PC-9 (cell line): ENCODE data around the gene LRP1B. TPM values are rescaled to one million over a fixed set of nuclear protein-coding genes. Genes with fewer than 3 reads are reported as not detected.

Experiments used
- BruUV-seq: library from RNA; stranded (reverse); fragments of 400-500 nt; replicated peaks from 2 replicates; lab custom pipeline; 2021; lab: Mats Ljungman, UMichigan
- CTCF ChIA-PET: fragments of 300-600 bp; sonication (Branson Sonifier 250); formaldehyde crosslinking; loops from one replicate; lab custom pipeline; 2022; ENCODE audit warnings: antibody characterized with exemption; lab: Charles Lee
- POLR2A ChIA-PET: fragments of 300-600 bp; sonication (Branson Sonifier 250); formaldehyde crosslinking; loops from one replicate; lab custom pipeline; 2022; ENCODE audit warnings: antibody characterized with exemption; ENCODE audit not compliant: unreplicated experiment; lab: Charles Lee
- DNase-seq, 2 experiments: peaks; one replicate each; pipeline versions ENCODE4 v3.0.0 to v3.0.0-alpha.2; 2015 to 2022; ENCODE audit warnings: mixed read lengths in 1 of 2
- H2AFZ ChIP-seq: fragments of 200-600 bp; sonication (generic); 2 replicates; pipeline ENCODE4 v1.8.1; 2017; ENCODE audit warnings: antibody characterized with exemption
- H3F3A ChIP-seq: fragments of 200-600 bp; sonication (generic); 2 replicates; pipeline ENCODE4 v1.8.1; 2017; ENCODE audit warnings: antibody characterized with exemption, mild to moderate bottlenecking, low read depth; ENCODE audit not compliant: insufficient read depth
- H3K27ac ChIP-seq: fragments of 200-600 bp; sonication (generic); 2 replicates; pipeline ENCODE4 v1.6.1; 2016; ENCODE audit warnings: mixed run types
- H3K27me3 ChIP-seq: fragments of 200-600 bp; sonication (generic); 2 replicates; pipeline ENCODE4 v1.6.1; 2016; ENCODE audit warnings: low read depth, mixed run types; ENCODE audit not compliant: insufficient read depth
- H3K36me3 ChIP-seq: fragments of 200-600 bp; sonication (generic); 2 replicates; pipeline ENCODE4 v1.6.1; 2016; ENCODE audit warnings: low read depth, mixed run types
- H3K4me1 ChIP-seq: fragments of 200-600 bp; sonication (generic); replicated peaks from 2 replicates; pipeline ENCODE4 v1.6.1; 2016; ENCODE audit warnings: mixed run types; ENCODE audit not compliant: insufficient read depth
- H3K4me2 ChIP-seq: fragments of 200-600 bp; sonication (generic); 2 replicates; pipeline ENCODE4 v1.6.1; 2017; ENCODE audit warnings: mixed run types
- H3K4me3 ChIP-seq: fragments of 200-600 bp; sonication (generic); 2 replicates; pipeline ENCODE4 v1.6.1; 2016; ENCODE audit warnings: mixed run types
- H3K79me2 ChIP-seq: fragments of 200-600 bp; sonication (generic); 2 replicates; pipeline ENCODE4 v1.6.1; 2017; ENCODE audit warnings: low read depth, mixed run types
- H3K9me2 ChIP-seq: fragments of 200-600 bp; sonication (generic); 2 replicates; pipeline ENCODE4 v1.8.1; 2017; ENCODE audit warnings: mild to moderate bottlenecking; ENCODE audit not compliant: insufficient read depth
- H3K9me3 ChIP-seq: fragments of 200-600 bp; sonication (generic); 2 replicates; pipeline ENCODE4 v1.8.1; 2016; ENCODE audit warnings: low read depth; ENCODE audit not compliant: insufficient read depth
- H4K20me1 ChIP-seq: fragments of 200-600 bp; sonication (generic); 2 replicates; pipeline ENCODE4 v1.8.1; 2017; ENCODE audit not compliant: insufficient read depth
- EZH2 ChIP-seq: fragments of 200-600 bp; sonication (generic); IDR thresholded peaks from 2 replicates; pipeline ENCODE4 v1.8.0; 2017; ENCODE audit warnings: antibody characterized with exemption, low read depth
- intact Hi-C: fragments of 100-400 bp; cut with micrococcal nuclease; formaldehyde crosslinking; loops from one replicate; pipeline ENCODE4 v1.10.0; 2022; ENCODE audit not compliant: unreplicated experiment
- total RNA-seq: library from RNA; stranded (reverse); gene quantifications from 2 replicates; pipeline ENCODE4 v1.2.3, GENCODE V29; 2021
- TF ChIP-seq, protein P1 (sequence below): fragments of 200-600 bp; sonication (generic); conservative IDR thresholded peaks from 2 replicates; pipeline ENCODE4 v1.6.1; 2017; ENCODE audit warnings: mixed run types, antibody characterized with exemption, mild to moderate bottlenecking, moderate library complexity

The LRP1B gene
- total RNA-seq, 1 experiment from 2014 or later = 1.7 TPM

DNA sequence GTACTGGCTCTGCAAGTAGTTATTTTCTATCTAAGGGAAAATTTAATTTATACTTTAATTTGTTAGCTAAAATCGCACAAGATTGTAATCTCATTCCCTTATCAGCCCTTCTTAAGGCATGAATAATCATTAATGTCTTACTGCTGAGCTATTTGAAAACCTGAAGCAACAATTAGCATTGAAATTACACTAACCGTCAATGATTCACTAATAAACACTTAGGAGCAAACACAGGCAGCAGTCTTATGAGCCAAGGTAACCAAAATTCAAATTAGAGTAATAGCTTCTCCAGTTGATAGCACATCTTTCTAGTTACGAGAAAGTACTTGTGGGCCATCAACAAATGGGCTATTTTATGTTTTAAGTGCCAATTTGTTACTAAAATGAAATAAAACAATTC lies 1289.7 kb downstream of the LRP1B start:
- H2AFZ ChIP-seq = no peak overlapping the region
- H3K27me3 ChIP-seq = no peaks in the 10 kb centered on the region
- H3K4me2 ChIP-seq = no peak overlapping the region
- H3K79me2 ChIP-seq = no peaks in the 10 kb centered on the region
- H3K27ac ChIP-seq = no peak overlapping the region
- H3K4me1 ChIP-seq = no peaks in the 10 kb centered on the region
- TF ChIP-seq, protein P1, sequence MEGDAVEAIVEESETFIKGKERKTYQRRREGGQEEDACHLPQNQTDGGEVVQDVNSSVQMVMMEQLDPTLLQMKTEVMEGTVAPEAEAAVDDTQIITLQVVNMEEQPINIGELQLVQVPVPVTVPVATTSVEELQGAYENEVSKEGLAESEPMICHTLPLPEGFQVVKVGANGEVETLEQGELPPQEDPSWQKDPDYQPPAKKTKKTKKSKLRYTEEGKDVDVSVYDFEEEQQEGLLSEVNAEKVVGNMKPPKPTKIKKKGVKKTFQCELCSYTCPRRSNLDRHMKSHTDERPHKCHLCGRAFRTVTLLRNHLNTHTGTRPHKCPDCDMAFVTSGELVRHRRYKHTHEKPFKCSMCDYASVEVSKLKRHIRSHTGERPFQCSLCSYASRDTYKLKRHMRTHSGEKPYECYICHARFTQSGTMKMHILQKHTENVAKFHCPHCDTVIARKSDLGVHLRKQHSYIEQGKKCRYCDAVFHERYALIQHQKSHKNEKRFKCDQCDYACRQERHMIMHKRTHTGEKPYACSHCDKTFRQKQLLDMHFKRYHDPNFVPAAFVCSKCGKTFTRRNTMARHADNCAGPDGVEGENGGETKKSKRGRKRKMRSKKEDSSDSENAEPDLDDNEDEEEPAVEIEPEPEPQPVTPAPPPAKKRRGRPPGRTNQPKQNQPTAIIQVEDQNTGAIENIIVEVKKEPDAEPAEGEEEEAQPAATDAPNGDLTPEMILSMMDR = no peak
- no peak for TF ChIP-seq EZH2
- BruUV-seq = no TSS peak
- no peaks in the 10 kb centered on the region for H3K9me3 ChIP-seq
- no peak for DNase-seq
- no peaks in the 10 kb centered on the region for H3K36me3 ChIP-seq
- intact Hi-C loops = no loop called here
- H3K4me3 ChIP-seq = no peak overlapping the region
- no peaks in the 10 kb centered on the region for H4K20me1 ChIP-seq
- CTCF ChIA-PET = no interaction called here
- H3F3A ChIP-seq = no peaks in the 10 kb centered on the region
- POLR2A ChIA-PET = no interaction called here
- H3K9me2 ChIP-seq = no peaks in the 10 kb centered on the region

DNA sequence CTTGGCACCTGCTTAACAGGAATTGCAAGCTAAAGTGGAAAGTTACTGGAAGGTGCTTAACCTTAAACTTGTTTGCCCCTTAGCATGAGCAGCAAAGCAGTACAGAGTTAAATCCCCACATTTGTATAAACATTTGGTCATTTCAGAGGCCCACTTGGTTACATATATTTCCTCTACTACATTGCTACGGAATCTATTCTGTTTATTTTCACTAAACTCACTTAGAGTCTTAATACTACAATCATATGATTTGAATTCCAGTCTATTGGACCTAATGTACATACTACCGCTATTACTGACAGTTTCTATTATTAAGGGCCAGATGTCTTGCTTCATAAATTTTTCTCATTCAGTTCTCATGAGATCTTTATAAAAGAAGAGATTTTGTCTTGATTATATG lies 1294.0 kb downstream of the LRP1B start:
- Histone ChIP-seq H3K9me2 (no peaks in the 10 kb centered on the region), H4K20me1 (no peaks in the 10 kb centered on the region), H3K9me3 (no peaks in the 10 kb centered on the region), H3K36me3 (no peaks in the 10 kb centered on the region), H3K4me3 (no peak overlapping the region), H2AFZ (no peak overlapping the region), H3K27ac (no peak overlapping the region), H3K4me2 (no peak overlapping the region), H3K79me2 (no peaks in the 10 kb centered on the region), H3K27me3 (no peaks in the 10 kb centered on the region), H3F3A (no peaks in the 10 kb centered on the region), H3K4me1 (no peaks in the 10 kb centered on the region)
- no peak for TF ChIP-seq EZH2
- TF ChIP-seq, protein P1 = no peak
- DNase-seq = no peak
- POLR2A ChIA-PET = no interaction called here
- CTCF ChIA-PET = no interaction called here
- intact Hi-C loops = no loop called here
- no TSS peak for BruUV-seq

DNA sequence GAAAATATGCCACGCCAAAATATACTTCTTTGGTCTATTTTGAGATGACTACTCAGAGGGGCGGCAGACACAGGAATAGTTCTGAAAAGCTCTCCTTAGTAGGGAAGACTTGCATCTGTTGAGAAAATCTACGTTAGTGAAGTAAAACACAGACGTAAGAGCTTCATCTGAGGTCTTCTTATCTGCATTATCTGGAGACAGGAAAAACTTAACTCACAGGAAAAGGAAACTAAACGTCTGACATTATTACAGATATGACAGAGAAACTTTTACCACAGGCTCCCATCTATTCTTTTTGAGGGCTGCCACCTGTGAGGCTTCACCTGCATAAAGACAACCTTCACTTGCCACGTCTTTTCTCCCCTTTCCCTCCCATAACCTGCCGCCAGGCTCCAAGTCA lies 1295.7 kb downstream of the LRP1B start:
- intact Hi-C loops = no loop called here
- no peak overlapping the region for H3K27ac ChIP-seq
- H3K4me2 ChIP-seq = no peak overlapping the region
- no peak overlapping the region for H2AFZ ChIP-seq
- H4K20me1 ChIP-seq = no peaks in the 10 kb centered on the region
- H3K79me2 ChIP-seq = no peaks in the 10 kb centered on the region
- no peak overlapping the region for H3K4me3 ChIP-seq
- no peaks in the 10 kb centered on the region for H3K27me3 ChIP-seq
- BruUV-seq = no TSS peak
- H3K4me1 ChIP-seq = no peaks in the 10 kb centered on the region
- TF ChIP-seq, protein P1 = no peak
- TF ChIP-seq EZH2 = no peak
- H3K9me3 ChIP-seq = no peaks in the 10 kb centered on the region
- H3K36me3 ChIP-seq = no peaks in the 10 kb centered on the region
- H3F3A ChIP-seq = no peaks in the 10 kb centered on the region
- ChIA-PET POLR2A (no interaction called here), CTCF (no interaction called here)
- H3K9me2 ChIP-seq = no peaks in the 10 kb centered on the region
- DNase-seq = no peak
